ENCODE measurements around the gene DOLK. TPM values are rescaled to one million over a fixed set of nuclear protein-coding genes. Genes with fewer than 3 reads are reported as not detected.

The DOLK gene
- total RNA-seq, 2 donors from 2014 or later, result 8.0 to 12.2 TPM

DNA sequence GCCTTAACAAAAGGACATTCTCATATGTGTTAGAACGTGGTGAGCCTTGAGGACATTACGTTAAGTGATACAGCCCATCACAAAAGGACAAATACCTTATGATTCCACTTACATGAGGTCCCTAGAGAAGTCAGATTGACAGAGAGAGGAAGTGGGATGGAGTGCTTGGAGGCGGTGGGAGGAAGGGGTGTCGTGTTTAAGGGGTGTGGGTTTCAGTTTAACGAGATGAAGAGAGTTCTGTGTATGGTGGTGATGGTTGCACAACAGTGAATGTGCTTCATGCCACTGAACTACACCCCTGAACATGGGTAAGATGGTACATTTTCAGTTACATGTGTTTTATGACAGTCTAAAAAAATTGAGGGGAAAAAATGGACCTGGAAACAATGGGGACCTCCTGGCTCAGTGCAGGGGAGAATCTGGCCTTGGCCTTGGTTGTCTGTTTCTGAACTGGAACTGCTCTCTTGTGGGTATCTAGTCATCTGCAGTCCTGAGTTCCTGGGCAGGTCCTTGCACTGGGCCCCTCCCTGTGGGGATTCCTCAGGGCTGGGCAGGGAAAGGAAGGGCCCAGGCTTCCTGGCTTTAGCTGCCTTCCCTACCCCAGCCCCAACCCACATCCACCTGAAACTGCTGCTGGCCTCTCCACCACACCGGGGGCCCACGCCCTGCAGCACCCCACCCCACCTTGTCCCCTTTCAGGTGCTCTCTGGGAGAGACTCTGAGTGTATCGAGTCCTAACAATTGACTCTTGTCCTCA, 47.7 kb downstream of the DOLK start:
- H3K27me3 ChIP-seq, result no peaks in the 10 kb centered on the region
- peaks cover 12% of the 10 kb centered on the region for H3K4me1 ChIP-seq
- H3K4me3 ChIP-seq, result no peak overlapping the region
- H3K27ac ChIP-seq, result peak overlapping the region in 3 of 4 donors; percentile 0 to 37 (median 21)
- intact Hi-C loops (cut with DNase I), result no loop called here
- DNase-seq, result no peak
- TF ChIP-seq POLR2A (IDR thresholded peaks at IDR 0.05), result no peak
- TF ChIP-seq CTCF (IDR thresholded peaks at IDR 0.05), result no peak
- no peaks in the 10 kb centered on the region for H3K9me3 ChIP-seq
- 56 to 76% methylated on average over 8 of the region's 8 CpGs for WGBS, 2 donors
- H3K36me3 ChIP-seq (replicated peaks in 1 of 2; ENCODE audit: insufficient read depth in 1 of 2, low read depth in 2 of 2), result no peaks in the 10 kb centered on the region
- ATAC-seq, result peak; percentile 28

DNA sequence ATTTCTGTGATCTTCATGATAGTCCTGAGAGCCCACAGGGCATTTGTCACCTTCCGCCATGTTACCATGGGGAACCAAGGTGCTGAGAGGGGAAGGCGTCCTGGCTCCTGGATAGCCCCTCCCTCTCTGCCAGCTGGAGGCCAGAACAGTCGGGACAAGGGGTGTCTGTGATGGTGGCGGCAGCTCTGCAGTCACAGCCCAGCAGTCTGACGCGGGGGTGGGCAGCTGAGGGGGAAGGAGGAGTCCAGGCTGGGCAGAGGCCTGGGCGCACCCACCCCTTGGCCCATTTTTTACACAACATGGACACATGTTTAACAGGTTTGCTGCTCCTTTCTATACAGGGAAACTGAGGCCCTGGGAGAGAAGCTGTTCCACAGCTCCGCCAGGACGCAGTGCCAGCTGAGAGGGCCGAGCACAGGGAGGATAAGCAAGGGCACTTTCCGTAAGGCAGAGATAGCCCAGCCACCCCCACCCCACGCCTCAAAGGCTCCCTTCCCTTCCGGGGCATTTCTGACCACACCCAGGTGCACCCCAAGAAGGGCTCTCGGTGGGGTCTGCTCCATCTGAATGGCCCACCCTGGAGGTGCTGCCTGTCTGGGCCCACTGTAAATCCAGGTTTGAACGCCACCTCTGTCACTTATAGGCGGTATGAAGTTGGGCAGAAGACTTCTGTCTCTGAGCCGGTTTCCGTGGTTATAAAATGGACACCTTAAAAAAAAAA, 48.4 kb downstream of the DOLK start:
- H3K4me1 ChIP-seq, result peaks cover 12% of the 10 kb centered on the region

GRCh38 chr9:128898382-128898781, 49.0 kb downstream of the DOLK start:
- WGBS, 2 donors, result 76 to 79% methylated on average over 4 to 5 of the region's 5 CpGs
- no peak for DNase-seq

More for the DNA sequence above, 48.4 kb downstream of the DOLK start:
- WGBS, 2 donors, result 79 to 83% methylated on average over 5 to 18 of the region's 18 CpGs
- Histone ChIP-seq H3K9me3 (no peaks in the 10 kb centered on the region), H3K27me3 (no peaks in the 10 kb centered on the region), H3K27ac (peak overlapping the region in 3 of 4 donors; percentile 17 to 45 (median 26)), H3K4me3 (no peak overlapping the region), H3K36me3 (replicated peaks in 1 of 2; ENCODE audit: insufficient read depth in 1 of 2, low read depth in 2 of 2) (no peaks in the 10 kb centered on the region)
- DNase-seq, result no peak
- intact Hi-C loops (cut with DNase I), result no loop called here
- TF ChIP-seq CTCF (IDR thresholded peaks at IDR 0.05) (no peak), POLR2A (IDR thresholded peaks at IDR 0.05) (no peak)
- ATAC-seq, result no peak

DNA sequence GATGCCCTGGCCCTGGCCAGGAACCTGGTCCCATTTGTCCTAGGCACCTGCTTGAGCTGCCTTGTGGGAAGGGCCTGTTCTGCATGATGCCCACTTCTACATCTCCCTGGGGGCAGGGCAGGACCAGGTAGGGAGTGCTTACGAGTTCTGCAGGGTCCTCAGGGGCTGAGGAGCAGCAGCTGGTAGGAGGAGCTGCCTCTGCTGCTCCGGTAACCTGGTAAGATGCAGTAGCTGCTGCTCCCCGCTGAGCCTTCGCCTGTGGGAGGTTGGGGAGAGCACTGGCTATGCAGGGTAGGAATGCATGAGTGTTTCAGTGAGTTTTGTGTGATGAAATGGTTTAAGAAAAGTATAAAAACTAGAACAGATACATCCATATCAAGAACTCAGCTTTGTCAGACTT, 51.8 kb downstream of the DOLK start:
- no peak for TF ChIP-seq POLR2A (IDR thresholded peaks at IDR 0.05)
- no peak for TF ChIP-seq CTCF (IDR thresholded peaks at IDR 0.05)
- ATAC-seq, result no peak
- Histone ChIP-seq H3K4me3 (no peak overlapping the region), H3K4me1 (peaks cover 28% of the 10 kb centered on the region), H3K36me3 (replicated peaks in 1 of 2; ENCODE audit: insufficient read depth in 1 of 2, low read depth in 2 of 2) (no peaks in the 10 kb centered on the region), H3K27ac (no peak overlapping the region), H3K9me3 (no peaks in the 10 kb centered on the region), H3K27me3 (no peaks in the 10 kb centered on the region)
- intact Hi-C loops (cut with DNase I), result no loop called here
- no peak for DNase-seq
- 75 to 84% methylated on average over 3 to 4 of the region's 4 CpGs for WGBS, 2 donors

More at GRCh38 chr9:128898382-128898781, 49.0 kb downstream of the DOLK start:
- Histone ChIP-seq H3K27ac (peak overlapping the region in 3 of 4 donors; percentile 17 to 45 (median 26)), H3K4me3 (no peak overlapping the region), H3K36me3 (replicated peaks in 1 of 2; ENCODE audit: insufficient read depth in 1 of 2, low read depth in 2 of 2) (no peaks in the 10 kb centered on the region), H3K27me3 (no peaks in the 10 kb centered on the region), H3K9me3 (no peaks in the 10 kb centered on the region), H3K4me1 (peaks cover 12% of the 10 kb centered on the region)
- no peak for TF ChIP-seq CTCF (IDR thresholded peaks at IDR 0.05)
- no peak for TF ChIP-seq POLR2A (IDR thresholded peaks at IDR 0.05)
- intact Hi-C loops (cut with DNase I), result no loop called here
- ATAC-seq, result no peak

Other genes with a start within 250 kb of the DOLK start
- gene PKN3, start 245.1 kb downstream of the DOLK start, total RNA-seq, result 10 to 100 TPM in 1 of 2 donors, 1 to 10 TPM in 1; 4.9 to 10.2 TPM
- 10 to 100 TPM; 21.1 to 64.9 TPM for gene ZDHHC12, start 223.5 kb downstream of the DOLK start, total RNA-seq
- gene ZER1, start 175.7 kb downstream of the DOLK start, total RNA-seq, result 10 to 100 TPM; 25.7 to 41.9 TPM
- gene TBC1D13, start 160.3 kb downstream of the DOLK start, total RNA-seq, result 10 to 100 TPM; 17.5 to 19.5 TPM
- 10 to 100 TPM; 22.4 to 24.9 TPM for gene ENDOG, start 129.1 kb downstream of the DOLK start, total RNA-seq
- 10 to 100 TPM; 16.2 to 16.3 TPM for gene SPOUT1, start 117.8 kb downstream of the DOLK start, total RNA-seq
- 1 to 10 TPM; 2.6 to 4.3 TPM for gene KYAT1, start 65.7 kb downstream of the DOLK start, total RNA-seq
- 10 to 100 TPM; 21.0 to 23.7 TPM for gene LRRC8A, start 65.5 kb downstream of the DOLK start, total RNA-seq
- 10 to 100 TPM; 48.8 to 65.3 TPM for gene PHYHD1, start 26.6 kb downstream of the DOLK start, total RNA-seq
- gene NUP188, start 96 bp upstream of the DOLK start, total RNA-seq, result 10 to 100 TPM; 15.2 to 18.9 TPM
- 100 to 1,000 TPM; 104 to 108 TPM for gene SH3GLB2, start 80.7 kb upstream of the DOLK start, total RNA-seq
- gene MIGA2, start 89.0 kb upstream of the DOLK start, total RNA-seq, result 10 to 100 TPM; 11.9 to 36.6 TPM
- 1 to 10 TPM; 2.9 to 7.9 TPM for gene DOLPP1, start 133.5 kb upstream of the DOLK start, total RNA-seq
- 100 to 1,000 TPM in 1 of 2 donors, 10 to 100 TPM in 1; 84.8 to 112 TPM for gene CRAT, start 163.2 kb upstream of the DOLK start, total RNA-seq
- gene PTPA, start 163.8 kb upstream of the DOLK start, total RNA-seq, result 10 to 100 TPM; 32.7 to 52.1 TPM
- gene IER5L, start 230.7 kb upstream of the DOLK start, total RNA-seq, result 1 to 10 TPM; 3.0 to 4.4 TPM

Data from body of pancreas (tissue), 4 donors.